Endothelial cell of umbilical vein (primary cell): ENCODE results near the gene LCAT. TPM values are rescaled to one million over a fixed set of nuclear protein-coding genes. Genes with fewer than 3 reads are reported as not detected.

Experiments
- BruUV-seq: library from RNA; stranded (reverse); fragments of 400-500 nt; replicated peaks from 2 replicates; lab custom pipeline; 2021; lab: Mats Ljungman, UMichigan
- CTCF ChIA-PET: fragments of 300-600, 350-600 bp; sonication (Branson Sonifier 250); formaldehyde crosslinking; loops from one replicate; lab custom pipeline; 2021; ENCODE audit warnings: antibody characterized with exemption, inconsistent platforms; lab: Charles Lee
- POLR2A ChIA-PET: fragments of 300-600, 350-600 bp; sonication (Branson Sonifier 250); formaldehyde crosslinking; loops from one replicate; lab custom pipeline; 2021; ENCODE audit warnings: antibody characterized with exemption, inconsistent platforms; lab: Charles Lee
- DNase-seq: peaks from one replicate; pipeline ENCODE4 v3.0.0-alpha.2; 2011; ENCODE audit warnings: low read depth, low spot score
- FAIRE-seq: peaks from 2 replicates; lab custom pipeline; 2011; peaks lifted over from hg19 to GRCh38; lab: Jason Lieb, UNC
- H2AFZ ChIP-seq: 2 replicates; pipeline ENCODE4 v1.6.0; 2012; ENCODE audit warnings: low read depth, low read length, control low read depth, inconsistent platforms
- H3K27ac ChIP-seq: 2 replicates; pipeline ENCODE4 v1.5.1; 2011; ENCODE audit warnings: low read depth, mild to moderate bottlenecking, control low read depth, low read length, moderate library complexity; ENCODE audit not compliant: insufficient read depth
- H3K27me3 ChIP-seq, 2 experiments: 2 replicates each; pipeline versions ENCODE4 v1.6.0 to v1.6.1; 2011; ENCODE audit warnings: low read length in 2 of 2, mixed read lengths in 1 of 2; ENCODE audit not compliant: control insufficient read depth in 2 of 2, insufficient read depth in 2 of 2
- H3K36me3 ChIP-seq, 2 experiments: 2 replicates in 1 of 2; 3 replicates in 1 of 2; pipeline ENCODE4 v1.5.1; 2011; ENCODE audit warnings: low read length in 2 of 2, mild to moderate bottlenecking in 1 of 2, moderate library complexity in 1 of 2; ENCODE audit not compliant: control insufficient read depth in 2 of 2, insufficient read depth in 2 of 2; ENCODE audit errors: extremely low read depth in 1 of 2
- H3K4me1 ChIP-seq: 3 replicates; pipeline ENCODE4 v1.5.1; 2011; ENCODE audit warnings: mild to moderate bottlenecking, low read length; ENCODE audit not compliant: control insufficient read depth, insufficient read depth; ENCODE audit errors: extremely low read depth
- H3K4me2 ChIP-seq: 2 replicates; pipeline ENCODE4 v1.6.1; 2011; ENCODE audit warnings: low read length, control low read depth, mixed read lengths; ENCODE audit not compliant: insufficient read depth
- H3K4me3 ChIP-seq, 3 experiments: fragments of 200-600 bp in 1 of 3; sonication (generic), shearing (Covaris generic) in 1 of 3; replicated peaks in 1 of 3; 2 replicates each; pipeline ENCODE4 v1.5.1; 2011 to 2016; ENCODE audit warnings: control low read depth in 3 of 3, low read length in 3 of 3, mild to moderate bottlenecking in 2 of 3, inconsistent platforms in 1 of 3, low read depth in 1 of 3, moderate library complexity in 1 of 3; ENCODE audit not compliant: insufficient read depth in 1 of 3
- H3K79me2 ChIP-seq: 2 replicates; pipeline ENCODE4 v1.6.0; 2012; ENCODE audit warnings: low read length, inconsistent platforms; ENCODE audit not compliant: control insufficient read depth, insufficient read depth
- H3K9ac ChIP-seq: replicated peaks from 2 replicates; pipeline ENCODE3; 2011; ENCODE audit warnings: low read length, control low read depth; ENCODE audit not compliant: insufficient read depth; ENCODE audit errors: extremely low read depth
- H3K9me1 ChIP-seq: replicated peaks from 3 replicates; pipeline ENCODE4 v1.6.0; 2011; ENCODE audit warnings: mild to moderate bottlenecking, low read length; ENCODE audit not compliant: control insufficient read depth, insufficient read depth; ENCODE audit errors: extremely low read depth
- H3K9me3 ChIP-seq: replicated peaks from 2 replicates; pipeline ENCODE4 v1.5.1; 2012; ENCODE audit warnings: low read length, inconsistent platforms; ENCODE audit not compliant: control insufficient read depth, insufficient read depth
- H4K20me1 ChIP-seq: replicated peaks from 2 replicates; pipeline ENCODE3; 2011; ENCODE audit warnings: mild to moderate bottlenecking, low read length; ENCODE audit not compliant: control insufficient read depth, insufficient read depth; ENCODE audit errors: extremely low read depth
- EZH2 ChIP-seq: IDR thresholded peaks from 2 replicates; pipeline ENCODE4 v1.6.1; 2012; ENCODE audit warnings: borderline replicate concordance, low read depth, mild to moderate bottlenecking, moderate library complexity, low read length, inconsistent platforms; ENCODE audit not compliant: severe bottlenecking
- FOS ChIP-seq: IDR thresholded peaks from 2 replicates; pipeline ENCODE4 v1.6.1; 2011; ENCODE audit warnings: mild to moderate bottlenecking, low read length, moderate library complexity, borderline replicate concordance; ENCODE audit not compliant: insufficient read depth
- GATA2 ChIP-seq: IDR thresholded peaks from 2 replicates; pipeline ENCODE4 v1.7.0; 2011; ENCODE audit warnings: low read depth, mild to moderate bottlenecking, moderate library complexity, mixed read lengths, low read length; ENCODE audit not compliant: insufficient read length, insufficient read depth
- JUN ChIP-seq: IDR thresholded peaks from 2 replicates; pipeline ENCODE4 v1.6.1; 2011; ENCODE audit warnings: borderline replicate concordance, low read depth; ENCODE audit not compliant: insufficient read length, insufficient read depth
- MAX ChIP-seq: IDR thresholded peaks from 2 replicates; pipeline ENCODE4 v1.6.1; 2011; ENCODE audit not compliant: insufficient read depth, insufficient read length
- MYC ChIP-seq: IDR thresholded peaks from one replicate; pipeline ENCODE4 v1.6.1; 2011; ENCODE audit warnings: mild to moderate bottlenecking, low read depth, low read length
- POLR2A ChIP-seq: IDR thresholded peaks from 2 replicates; pipeline ENCODE4 v1.6.1; 2012; ENCODE audit warnings: low read depth, mild to moderate bottlenecking, control low read depth, low read length
- POLR2AphosphoS5 ChIP-seq: IDR thresholded peaks from 2 replicates; pipeline ENCODE4 v1.6.1; 2012; ENCODE audit warnings: low read depth, mild to moderate bottlenecking, control low read depth, low read length, moderate library complexity; ENCODE audit not compliant: insufficient read depth
- dilution Hi-C: fragments of 300-500 bp; cut with MboI; formaldehyde crosslinking; loops from one replicate; pipeline ENCODE4 v1.15.0; 2019; ENCODE audit warnings: low sequenced_read_pairs; ENCODE audit not compliant: extremely low pct_ligation_motif_present
- intact Hi-C: fragments of 100-400 bp; cut with micrococcal nuclease; formaldehyde crosslinking; loops from one replicate; pipeline ENCODE4 v1.10.0; 2022
- polyA plus RNA-seq, 4 experiments: library from polyadenylated mRNA; depleted of rRNA in 3 of 4; stranded (reverse) in 3 of 4; unstranded in 1 of 4; fragments of >200 nt; gene quantifications; 2 replicates each; pipeline versions ENCODE4 v1.2.1 to v1.2.3, GENCODE V29; 2011 to 2012; ENCODE audit warnings: missing spikeins in 1 of 4
- total RNA-seq: library from RNA; stranded (reverse); gene quantifications from 2 replicates; pipeline ENCODE4 v1.2.3, GENCODE V29; 2021
- TF ChIP-seq, protein P1 (sequence below), 2 donors: IDR thresholded peaks; 1 replicate in 1 of 2; 2 replicates in 1 of 2; pipeline ENCODE4 v1.5.1; 2011; ENCODE audit warnings: low read length in 2 of 2, mild to moderate bottlenecking in 2 of 2, moderate library complexity in 2 of 2, control low read depth in 1 of 2, inconsistent platforms in 1 of 2, low read depth in 1 of 2; ENCODE audit not compliant: insufficient read depth in 1 of 2; ENCODE audit errors: extremely low read depth in 1 of 2

The LCAT gene
- total and polyA plus RNA-seq, 2 donors (not counting 3 experiments of a cell fraction or from before 2014, with no cell fraction given), result 22.6 to 46.1 TPM

- H3K9me1 ChIP-seq, result no peaks in the 10 kb centered on the region
- POLR2A ChIA-PET, result no interaction called here
- intact Hi-C loops (no loop called here), dilution Hi-C loops (loop anchor here (25.0 kb wide), 1 partner anchor 228 kb away; no protein-coding TSS in a partner anchor)
- peaks cover 0 to 13% of the 10 kb centered on the region in 2 experiments for H3K36me3 ChIP-seq
- no peaks in the 10 kb centered on the region for H3K4me1 ChIP-seq
- H2AFZ ChIP-seq, result no peak overlapping the region
- no peak overlapping the region for H3K4me2 ChIP-seq
- H3K27ac ChIP-seq, result no peak overlapping the region
- no peak overlapping the region for H3K9ac ChIP-seq
- no peak for FAIRE-seq
- H3K27me3 ChIP-seq, result no peaks in the 10 kb centered on the region
- no peak for TF ChIP-seq FOS
- no peak for TF ChIP-seq JUN
- no peak for TF ChIP-seq POLR2A
- TF ChIP-seq GATA2, result no peak
- BruUV-seq, result no TSS peak
- no peak for DNase-seq
- H4K20me1 ChIP-seq, result no peaks in the 10 kb centered on the region
- CTCF ChIA-PET, result interaction anchor here (0.5 to 2.4 kb wide), 7 partner anchors 11 to 126 kb away, joined by 3 to 8 read pairs (median 4); no protein-coding TSS in a partner anchor
- H3K79me2 ChIP-seq, result no peaks in the 10 kb centered on the region
- H3K4me3 ChIP-seq, result no peak overlapping the region
- no peaks in the 10 kb centered on the region for H3K9me3 ChIP-seq
Measured at GRCh38 chr16:67914758-67915495, 29.0 kb downstream of the LCAT start.

- Histone ChIP-seq H4K20me1 (no peaks in the 10 kb centered on the region), H3K27ac (no peak overlapping the region), H3K4me3 (no peak overlapping the region), H2AFZ (no peak overlapping the region), H3K4me2 (no peak overlapping the region), H3K36me3 (peaks cover 3 to 15% of the 10 kb centered on the region in 2 experiments), H3K27me3 (no peaks in the 10 kb centered on the region), H3K9me1 (no peaks in the 10 kb centered on the region), H3K79me2 (no peaks in the 10 kb centered on the region), H3K9me3 (no peaks in the 10 kb centered on the region), H3K9ac (no peak overlapping the region), H3K4me1 (no peaks in the 10 kb centered on the region)
- dilution Hi-C loops, result loop anchor here (25.0 kb wide), 1 partner anchor 223 kb away; no protein-coding TSS in a partner anchor
- ChIA-PET CTCF (interaction anchor here (0.7 to 1.9 kb wide), 4 partner anchors 14 to 238 kb away, joined by 3 to 18 read pairs (median 3); partner anchors contain the start of genes NRN1L and PSKH1), POLR2A (interaction anchor here (0.5 kb wide), 1 partner anchor 14 kb away, joined by 3 read pairs; no protein-coding TSS in a partner anchor)
- no peak for DNase-seq
- FAIRE-seq, result no peak
- intact Hi-C loops, result no loop called here
- BruUV-seq, result no TSS peak
- no peak for TF ChIP-seq FOS
- no peak for TF ChIP-seq MYC
- no peak for TF ChIP-seq JUN
- no peak for TF ChIP-seq EZH2
- TF ChIP-seq POLR2AphosphoS5, result no peak
- no peak for TF ChIP-seq POLR2A
- TF ChIP-seq GATA2, result no peak
- TF ChIP-seq, protein P1, sequence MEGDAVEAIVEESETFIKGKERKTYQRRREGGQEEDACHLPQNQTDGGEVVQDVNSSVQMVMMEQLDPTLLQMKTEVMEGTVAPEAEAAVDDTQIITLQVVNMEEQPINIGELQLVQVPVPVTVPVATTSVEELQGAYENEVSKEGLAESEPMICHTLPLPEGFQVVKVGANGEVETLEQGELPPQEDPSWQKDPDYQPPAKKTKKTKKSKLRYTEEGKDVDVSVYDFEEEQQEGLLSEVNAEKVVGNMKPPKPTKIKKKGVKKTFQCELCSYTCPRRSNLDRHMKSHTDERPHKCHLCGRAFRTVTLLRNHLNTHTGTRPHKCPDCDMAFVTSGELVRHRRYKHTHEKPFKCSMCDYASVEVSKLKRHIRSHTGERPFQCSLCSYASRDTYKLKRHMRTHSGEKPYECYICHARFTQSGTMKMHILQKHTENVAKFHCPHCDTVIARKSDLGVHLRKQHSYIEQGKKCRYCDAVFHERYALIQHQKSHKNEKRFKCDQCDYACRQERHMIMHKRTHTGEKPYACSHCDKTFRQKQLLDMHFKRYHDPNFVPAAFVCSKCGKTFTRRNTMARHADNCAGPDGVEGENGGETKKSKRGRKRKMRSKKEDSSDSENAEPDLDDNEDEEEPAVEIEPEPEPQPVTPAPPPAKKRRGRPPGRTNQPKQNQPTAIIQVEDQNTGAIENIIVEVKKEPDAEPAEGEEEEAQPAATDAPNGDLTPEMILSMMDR (IDR thresholded peaks at IDR 0.05; ENCODE audit: extremely low read depth in 1 of 2, insufficient read depth in 1 of 2, low read depth in 1 of 2, low read length in 2 of 2), result no peak
- TF ChIP-seq MAX, result no peak
Measured at GRCh38 chr16:67910158-67910557, 33.8 kb downstream of the LCAT start.
